T-cell (primary cell): Measurements from ENCODE around the gene SQSTM1. TPM values are rescaled to one million over a fixed set of nuclear protein-coding genes. Genes with fewer than 3 reads are reported as not detected.

Experiments used
- ATAC-seq, 4 experiments: fragments of 200-7000 bp in 3 of 4; fragments of 150-1000 bp in 1 of 4; cut with Tn5 transposase; replicated peaks in 1 of 4; 1 replicate in 3 of 4; 2 replicates in 1 of 4; pipeline ENCODE4 v1.10.0; 2021; ENCODE audit warnings: moderate library complexity in 3 of 4, mild to moderate bottlenecking in 2 of 4, moderate number of reproducible peaks in 1 of 4
- CTCF ChIA-PET, 2 donors: fragments of 300-600 bp; sonication (Branson Sonifier 250); formaldehyde crosslinking; loops; one replicate each; lab custom pipeline; 2022; ENCODE audit warnings: antibody characterized with exemption in 2 of 2; lab: Charles Lee
- POLR2A ChIA-PET, 2 donors: fragments of 300-600 bp; sonication (Branson Sonifier 250); formaldehyde crosslinking; loops; one replicate each; lab custom pipeline; 2022; ENCODE audit warnings: antibody characterized with exemption in 2 of 2; lab: Charles Lee
- DNase-seq, 35 experiments: peaks; one replicate each; pipeline versions ENCODE4 v3.0.0 to v3.0.0-alpha.2; 2013 to 2023
- H3K27ac ChIP-seq: one replicate; pipeline ENCODE4 v1.5.1; 2013; ENCODE audit warnings: low read length
- H3K27me3 ChIP-seq, 2 experiments: replicated peaks in 1 of 2; 1 replicate in 1 of 2; 2 replicates in 1 of 2; pipeline versions ENCODE4 v1.6.1 to v1.7.0; 2013; ENCODE audit warnings: low read length in 1 of 2, mixed read lengths in 1 of 2; ENCODE audit not compliant: control insufficient read depth in 2 of 2, insufficient read depth in 2 of 2; ENCODE audit errors: extremely low read depth in 1 of 2
- H3K36me3 ChIP-seq, 2 donors: 1 replicate in 1 of 2; 2 replicates in 1 of 2; pipeline versions ENCODE4 v1.6.1 to v1.7.0; 2013; ENCODE audit warnings: low read length in 1 of 2; ENCODE audit not compliant: control insufficient read depth in 2 of 2, insufficient read depth in 1 of 2; ENCODE audit errors: extremely low read depth in 1 of 2
- H3K4me1 ChIP-seq, 2 experiments: 1 replicate in 1 of 2; 2 replicates in 1 of 2; pipeline versions ENCODE4 v1.6.1 to v1.7.0; 2013; ENCODE audit warnings: low read length in 2 of 2, mixed read lengths in 1 of 2; ENCODE audit not compliant: insufficient read depth in 2 of 2, control insufficient read depth in 1 of 2; ENCODE audit errors: extremely low read depth in 1 of 2
- H3K4me3 ChIP-seq, 2 donors: 1 replicate in 1 of 2; 2 replicates in 1 of 2; pipeline versions ENCODE4 v1.5.1 to v1.7.0; 2013; ENCODE audit warnings: mild to moderate bottlenecking in 2 of 2, low read length in 1 of 2, moderate library complexity in 1 of 2; ENCODE audit not compliant: control insufficient read depth in 1 of 2; ENCODE audit errors: extremely low read depth in 1 of 2
- H3K9me3 ChIP-seq: 2 replicates; pipeline ENCODE4 v1.7.0; 2013
- H3K27ac Mint-ChIP-seq, 2 donors: one replicate each; pipeline ENCODE4 v1.8.0; 2020 to 2021; ENCODE audit warnings: mild to moderate bottlenecking in 2 of 2, mixed read lengths in 2 of 2
- H3K27me3 Mint-ChIP-seq, 2 donors: one replicate each; pipeline ENCODE4 v1.8.0; 2021 to 2022; ENCODE audit warnings: mixed read lengths in 2 of 2
- H3K36me3 Mint-ChIP-seq: one replicate; pipeline ENCODE4 v1.8.0; 2021; ENCODE audit warnings: mixed read lengths
- H3K4me1 Mint-ChIP-seq, 3 donors: one replicate each; pipeline ENCODE4 v1.8.0; 2020 to 2022; ENCODE audit warnings: mixed read lengths in 3 of 3, mild to moderate bottlenecking in 1 of 3
- H3K4me3 Mint-ChIP-seq, 3 donors: one replicate each; pipeline ENCODE4 v1.8.0; 2020 to 2022; ENCODE audit warnings: mild to moderate bottlenecking in 3 of 3, mixed read lengths in 3 of 3, moderate library complexity in 3 of 3
- H3K9me3 Mint-ChIP-seq, 3 donors: one replicate each; pipeline ENCODE4 v1.8.0; 2020 to 2022; ENCODE audit warnings: mixed read lengths in 3 of 3
- WGBS: methylation state at CpG from one replicate; pipeline ENCODE4 v1.1.5; 2013; ENCODE audit warnings: missing lambda C conversion rate; ENCODE audit not compliant: insufficient coverage; 5-methylcytosine and 5-hydroxymethylcytosine counted together
- total RNA-seq, 35 experiments: library from RNA in 6 of 35; stranded (reverse) in 6 of 35; fragments of 120-200 nt in 1 of 35; gene quantifications; one replicate each; pipeline versions ENCODE4 v1.2.1 to v1.2.4 and lab custom pipeline; 2013 to 2026

The SQSTM1 gene
- total RNA-seq, 5 donors from 2014 or later (not counting 1 experiment from before 2014, with no cell fraction given) = 220 to 327 (median 280) TPM

DNA sequence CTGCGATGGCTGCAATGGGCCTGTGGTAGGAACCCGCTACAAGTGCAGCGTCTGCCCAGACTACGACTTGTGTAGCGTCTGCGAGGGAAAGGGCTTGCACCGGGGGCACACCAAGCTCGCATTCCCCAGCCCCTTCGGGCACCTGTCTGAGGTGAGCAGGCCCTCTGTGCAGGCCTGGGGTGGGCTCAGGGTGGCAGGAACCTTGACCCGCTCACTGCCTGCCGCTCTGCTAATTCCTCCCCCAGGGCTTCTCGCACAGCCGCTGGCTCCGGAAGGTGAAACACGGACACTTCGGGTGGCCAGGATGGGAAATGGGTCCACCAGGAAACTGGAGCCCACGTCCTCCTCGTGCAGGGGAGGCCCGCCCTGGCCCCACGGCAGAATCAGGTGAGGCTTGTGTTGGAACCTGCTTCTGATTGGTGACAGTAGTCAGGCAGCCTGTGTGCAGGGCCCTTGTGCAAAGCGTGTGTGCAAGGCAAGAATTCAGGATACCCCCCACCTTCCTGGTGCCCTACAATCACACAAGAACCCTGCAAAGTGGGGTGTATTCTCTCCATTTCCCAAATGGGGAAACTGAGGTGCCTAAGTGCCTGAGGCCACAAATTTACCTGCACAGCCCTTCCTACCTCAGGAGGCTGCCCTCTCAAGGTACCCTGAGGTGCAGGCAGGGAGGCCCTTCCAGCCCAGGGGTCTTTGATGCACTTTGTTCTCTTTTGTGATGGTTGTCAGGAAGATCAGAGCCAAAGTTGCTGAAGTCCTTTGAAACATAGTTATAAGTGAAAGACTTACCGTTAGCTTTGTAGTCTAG lies 3.4 kb downstream of the SQSTM1 start:
- ChIA-PET POLR2A (no interaction called here), CTCF (no interaction called here)
- peaks cover 7 to 44% of the 10 kb centered on the region in 2 experiments for H3K4me1 ChIP-seq
- H3K27me3 Mint-ChIP-seq = no peaks in the 10 kb centered on the region
- peaks cover 45 to 54% (median 48%) of the 10 kb centered on the region in 3 donors for H3K4me1 Mint-ChIP-seq
- no peaks in the 10 kb centered on the region for H3K27me3 ChIP-seq
- no peak for DNase-seq
- no peaks in the 10 kb centered on the region for H3K9me3 Mint-ChIP-seq
- no peak overlapping the region for H3K27ac Mint-ChIP-seq
- no peak overlapping the region for H3K4me3 ChIP-seq
- H3K36me3 Mint-ChIP-seq = peaks cover 39% of the 10 kb centered on the region
- WGBS = 97% methylated on average over 19 of the region's 22 CpGs
- no peak overlapping the region for H3K4me3 Mint-ChIP-seq
- H3K9me3 ChIP-seq = no peaks in the 10 kb centered on the region
- no peak for ATAC-seq
- no peak overlapping the region for H3K27ac ChIP-seq
- H3K36me3 ChIP-seq = peaks cover 0 to 59% of the 10 kb centered on the region in 2 donors

DNA sequence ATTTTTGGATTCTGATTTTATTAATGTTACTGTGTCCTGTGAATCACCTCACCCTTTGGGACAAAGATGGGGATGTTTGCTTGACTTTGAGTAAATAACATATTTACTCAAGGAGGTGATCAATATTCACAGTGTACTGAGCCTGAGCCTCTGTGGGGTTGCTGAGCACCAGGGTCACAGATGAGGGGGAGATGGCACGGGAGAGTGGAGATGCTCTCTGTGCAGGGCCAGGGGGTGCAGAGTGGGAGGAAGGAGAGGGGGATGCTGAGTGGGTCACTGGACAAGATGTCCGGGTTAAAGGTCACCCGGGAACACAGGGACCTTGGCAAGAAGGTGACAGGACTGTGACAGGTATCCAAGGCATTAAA lies 4.0 kb downstream of the SQSTM1 start:
- no peaks in the 10 kb centered on the region for H3K9me3 ChIP-seq
- POLR2A ChIA-PET = no interaction called here
- H3K4me1 ChIP-seq = peaks cover 5 to 38% of the 10 kb centered on the region in 2 experiments
- peaks cover 0 to 65% of the 10 kb centered on the region in 2 donors for H3K36me3 ChIP-seq
- H3K27me3 Mint-ChIP-seq = no peaks in the 10 kb centered on the region
- no peaks in the 10 kb centered on the region for H3K9me3 Mint-ChIP-seq
- 100% methylated on average over 1 of the region's 3 CpGs for WGBS
- no peak for ATAC-seq
- DNase-seq = no peak
- no peak overlapping the region for H3K27ac ChIP-seq
- no peaks in the 10 kb centered on the region for H3K27me3 ChIP-seq
- peak overlapping the region in 1 of 2 donors; percentile 23 for H3K27ac Mint-ChIP-seq
- H3K4me1 Mint-ChIP-seq = peaks cover 41 to 51% (median 45%) of the 10 kb centered on the region in 3 donors
- CTCF ChIA-PET = no interaction called here
- H3K4me3 Mint-ChIP-seq = no peak overlapping the region
- H3K36me3 Mint-ChIP-seq = peaks cover 44% of the 10 kb centered on the region
- no peak overlapping the region for H3K4me3 ChIP-seq

DNA sequence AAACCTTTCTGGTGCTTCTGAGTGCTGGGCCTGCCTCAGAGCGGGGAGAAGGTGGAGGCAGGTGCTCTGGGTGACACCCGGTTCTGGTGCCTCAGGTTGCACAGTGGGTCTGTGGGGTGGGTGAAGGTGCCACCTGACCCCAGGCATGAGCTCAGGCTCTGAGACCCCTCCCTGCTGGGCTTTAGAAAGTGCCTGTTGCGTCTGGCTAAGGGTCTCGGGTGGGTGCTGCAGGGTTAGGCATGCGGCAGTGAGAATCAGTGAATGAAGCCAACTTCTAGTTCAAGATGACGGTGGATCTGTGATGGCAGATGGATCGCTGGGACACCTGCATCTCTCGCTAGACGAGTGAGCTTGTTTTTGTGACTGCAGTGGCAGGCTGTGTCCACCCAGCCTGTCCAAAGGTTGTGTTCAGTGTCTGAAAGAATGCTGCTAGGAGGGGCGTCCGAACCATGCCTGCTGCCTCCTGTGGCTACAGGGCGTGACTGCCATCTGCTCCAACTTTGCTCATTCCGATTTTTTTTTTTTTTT lies 5.0 kb downstream of the SQSTM1 start:
- Histone ChIP-seq H3K36me3 (peaks cover 0 to 72% of the 10 kb centered on the region in 2 donors), H3K27ac (no peak overlapping the region), H3K9me3 (no peaks in the 10 kb centered on the region), H3K27me3 (no peaks in the 10 kb centered on the region), H3K4me3 (no peak overlapping the region), H3K4me1 (peaks cover 4 to 30% of the 10 kb centered on the region in 2 experiments)
- no peak for ATAC-seq
- Mint-ChIP-seq H3K4me3 (no peak overlapping the region), H3K36me3 (peaks cover 50% of the 10 kb centered on the region), H3K27ac (no peak overlapping the region), H3K9me3 (no peaks in the 10 kb centered on the region), H3K27me3 (no peaks in the 10 kb centered on the region), H3K4me1 (peaks cover 34 to 45% (median 40%) of the 10 kb centered on the region in 3 donors)
- 95% methylated on average over 12 of the region's 13 CpGs for WGBS
- DNase-seq = no peak
- POLR2A ChIA-PET = no interaction called here
- CTCF ChIA-PET = no interaction called here

DNA sequence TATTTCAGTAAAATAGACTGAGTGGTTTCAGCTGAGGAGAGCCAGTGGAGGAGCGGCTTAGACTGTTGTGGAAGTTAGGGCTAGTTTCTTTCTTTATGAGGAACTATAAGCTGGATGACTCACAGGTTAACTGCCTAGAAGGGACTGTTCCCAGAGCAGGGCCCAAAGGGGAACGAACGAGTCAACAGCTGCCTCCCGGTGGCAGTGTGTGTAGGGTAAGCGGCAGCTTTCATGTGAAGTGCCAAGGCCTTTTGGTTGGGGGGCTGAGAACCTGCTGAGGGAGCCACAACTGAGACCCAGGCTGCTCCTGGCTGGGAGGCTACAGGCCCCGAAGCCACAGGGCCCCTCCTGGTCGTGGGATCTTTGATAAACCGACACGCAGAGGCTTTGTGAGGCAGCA lies 7.0 kb downstream of the SQSTM1 start:
- no peak for DNase-seq
- no peaks in the 10 kb centered on the region for H3K27me3 Mint-ChIP-seq
- Histone ChIP-seq H3K27me3 (no peaks in the 10 kb centered on the region), H3K9me3 (no peaks in the 10 kb centered on the region), H3K4me3 (no peak overlapping the region), H3K27ac (no peak overlapping the region), H3K4me1 (peaks cover 0 to 18% of the 10 kb centered on the region in 2 experiments), H3K36me3 (peaks cover 8 to 87% of the 10 kb centered on the region in 2 donors)
- no peak overlapping the region for H3K4me3 Mint-ChIP-seq
- peak in 1 of 4 experiments; percentile 40 for ATAC-seq
- H3K9me3 Mint-ChIP-seq = no peaks in the 10 kb centered on the region
- POLR2A ChIA-PET = interaction anchor here in 1 of 2 donors (0.6 kb wide), 1 partner anchor 15 kb away, joined by 3 read pairs; no protein-coding TSS in a partner anchor
- WGBS = 62% methylated on average over 9 of the region's 9 CpGs
- CTCF ChIA-PET = no interaction called here
- peaks cover 63% of the 10 kb centered on the region for H3K36me3 Mint-ChIP-seq
- peaks cover 21 to 35% (median 31%) of the 10 kb centered on the region in 3 donors for H3K4me1 Mint-ChIP-seq
- H3K27ac Mint-ChIP-seq = peak overlapping the region in 1 of 2 donors; percentile 24

DNA sequence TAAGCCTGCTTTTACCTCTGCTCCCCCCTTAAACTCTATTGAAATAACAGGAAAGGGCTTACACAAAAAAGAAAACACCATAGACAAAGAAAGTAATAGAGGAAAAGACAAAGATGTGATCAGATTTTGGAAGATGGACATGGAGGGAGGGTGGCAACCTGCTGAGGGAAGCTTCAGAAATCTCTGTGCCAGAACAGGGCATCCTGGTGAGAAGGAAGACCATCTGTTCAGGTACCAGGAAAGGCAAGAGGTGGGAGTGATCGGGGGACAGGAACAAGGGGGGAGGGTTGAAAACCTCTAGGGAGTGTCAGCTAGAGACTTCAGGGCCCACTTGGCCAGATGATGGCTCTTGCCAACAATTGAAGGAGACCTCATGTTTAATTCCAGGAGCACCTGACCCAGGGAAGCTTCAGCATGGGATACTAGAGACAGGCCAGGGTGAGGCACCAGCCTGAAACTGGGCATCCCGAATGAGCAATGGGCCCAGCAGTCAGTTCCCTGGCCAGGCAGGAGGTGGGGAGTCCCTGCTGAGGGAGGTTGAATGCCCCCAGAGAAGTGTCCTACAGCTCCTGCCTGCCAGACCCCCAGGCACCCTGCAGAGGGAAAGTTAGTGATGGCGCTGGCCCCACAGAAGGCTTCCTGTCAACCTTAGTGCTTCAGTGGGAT lies 8.2 kb downstream of the SQSTM1 start:
- H3K4me1 ChIP-seq = peaks cover 0 to 6% of the 10 kb centered on the region in 2 experiments
- H3K27me3 ChIP-seq = no peaks in the 10 kb centered on the region
- Mint-ChIP-seq H3K27ac (peak overlapping the region; percentile 66 to 80), H3K36me3 (peaks cover 68% of the 10 kb centered on the region), H3K4me1 (peaks cover 15 to 28% (median 24%) of the 10 kb centered on the region in 3 donors), H3K4me3 (no peak overlapping the region), H3K9me3 (no peaks in the 10 kb centered on the region), H3K27me3 (no peaks in the 10 kb centered on the region)
- 94% methylated on average over 2 of the region's 3 CpGs for WGBS
- no peaks in the 10 kb centered on the region for H3K9me3 ChIP-seq
- ChIA-PET CTCF (no interaction called here), POLR2A (no interaction called here)
- H3K4me3 ChIP-seq = no peak overlapping the region
- H3K36me3 ChIP-seq = peaks cover 16 to 88% of the 10 kb centered on the region in 2 donors
- peak overlapping the region; percentile 20 for H3K27ac ChIP-seq
- no peak for ATAC-seq
- no peak for DNase-seq

DNA sequence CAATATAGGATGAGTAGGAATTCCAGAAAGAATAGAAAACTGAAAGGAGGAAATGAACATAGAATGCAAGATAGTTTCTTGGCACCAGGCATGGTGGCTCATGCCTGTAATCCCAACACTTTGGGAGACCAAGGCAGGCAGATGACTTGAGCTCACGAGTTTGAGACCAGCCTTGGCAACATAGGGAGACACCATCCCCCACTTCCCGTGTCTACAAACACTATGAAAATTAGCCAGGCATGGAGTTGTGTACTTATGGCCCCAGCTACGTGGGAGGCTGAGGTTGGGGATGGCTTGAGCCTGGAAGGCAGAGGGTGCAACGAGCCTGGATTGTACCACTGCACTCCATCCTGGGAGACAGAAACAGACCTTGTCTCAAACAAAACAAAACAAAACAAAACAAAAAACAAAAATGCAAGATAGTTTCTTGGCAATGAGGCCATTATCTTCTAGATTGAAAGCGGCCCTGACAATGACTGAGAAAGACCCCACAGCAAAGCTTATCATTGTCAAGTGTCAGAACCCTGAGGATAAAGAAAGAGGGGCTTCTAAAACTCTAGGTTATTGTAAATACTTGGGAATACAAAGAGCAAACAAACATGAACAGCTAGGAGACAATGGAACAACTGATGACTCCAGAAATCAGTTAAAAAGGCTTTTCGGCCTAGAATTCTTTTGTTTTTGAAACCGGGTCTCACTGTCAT lies 9.2 kb downstream of the SQSTM1 start:
- H3K27me3 Mint-ChIP-seq = no peaks in the 10 kb centered on the region
- H3K4me1 Mint-ChIP-seq = peaks cover 6 to 21% (median 17%) of the 10 kb centered on the region in 3 donors
- ChIA-PET CTCF (interaction anchor here in 1 of 2 donors (0.6 to 1.0 kb wide), 3 partner anchors 8 to 82 kb away, joined by 3 to 5 read pairs (median 4); no protein-coding TSS in a partner anchor), POLR2A (interaction anchor here in 1 of 2 donors (0.5 to 0.6 kb wide), 2 partner anchors 17 to 234 kb away, joined by 3 to 4 read pairs; no protein-coding TSS in a partner anchor)
- no peaks in the 10 kb centered on the region for H3K9me3 Mint-ChIP-seq
- Histone ChIP-seq H3K4me1 (no peaks in the 10 kb centered on the region), H3K27me3 (no peaks in the 10 kb centered on the region), H3K9me3 (no peaks in the 10 kb centered on the region), H3K4me3 (no peak overlapping the region), H3K36me3 (peaks cover 16 to 80% of the 10 kb centered on the region in 2 donors), H3K27ac (no peak overlapping the region)
- no peak for DNase-seq
- no peak overlapping the region for H3K4me3 Mint-ChIP-seq
- H3K36me3 Mint-ChIP-seq = peaks cover 64% of the 10 kb centered on the region
- no peak for ATAC-seq
- peak overlapping the region in 1 of 2 donors; percentile 80 for H3K27ac Mint-ChIP-seq
- 100% methylated on average over 2 of the region's 7 CpGs for WGBS
